Measurements from ENCODE around the gene PCBD2.
"Not testable (repeated sequence)": the region's sequence is repeated elsewhere in the genome, so short reads cannot be mapped to it uniquely, and the experiment has no call there.

PCBD2 gene

DNA sequence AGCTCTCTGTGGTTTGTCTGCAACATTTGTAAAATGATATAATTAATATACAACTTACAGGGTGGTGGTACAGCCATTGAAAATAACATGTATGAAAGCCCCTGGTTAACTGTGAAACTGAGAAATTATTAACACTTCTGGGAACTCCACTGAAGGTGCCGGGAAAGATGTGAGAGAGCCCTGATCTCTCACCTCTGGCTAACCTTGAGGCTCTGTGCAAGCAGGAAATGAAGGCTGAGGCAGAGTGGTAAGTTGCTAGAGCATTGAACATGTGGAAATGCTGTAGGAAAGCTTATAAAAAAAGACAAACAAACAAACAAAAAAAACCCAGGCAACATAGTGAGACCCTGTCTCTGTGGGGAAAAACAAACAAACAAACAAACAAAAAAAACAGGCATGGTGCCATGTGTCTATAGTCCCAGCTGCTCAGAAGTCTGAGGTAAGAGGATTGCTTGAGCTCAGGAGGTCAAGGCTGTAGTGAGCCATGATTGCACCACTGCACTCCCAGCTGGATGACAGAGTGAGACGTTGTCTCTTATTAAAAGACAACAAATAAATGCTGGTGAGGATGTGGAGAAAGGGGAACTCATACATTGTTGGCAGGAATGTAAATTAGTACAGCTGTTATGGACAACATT is 70.3 kb downstream of the PCBD2 start:
- H3K27me3 ChIP-seq (replicated peaks; ENCODE audit: control insufficient read depth, insufficient read depth, low read length, poor library complexity, severe bottlenecking), result no peaks in the 10 kb centered on the region
- no peak for DNase-seq
- H3K4me3 ChIP-seq (ENCODE audit: insufficient read depth, low read depth, low read length, poor library complexity, severe bottlenecking), result no peak overlapping the region
- no peaks in the 10 kb centered on the region for H3K4me1 ChIP-seq (ENCODE audit: control insufficient read depth, insufficient read depth, low read length, poor library complexity, severe bottlenecking)
- H3K9me3 ChIP-seq (ENCODE audit: control insufficient read depth, low read length), result no peaks in the 10 kb centered on the region
- H3K27ac ChIP-seq (ENCODE audit: insufficient read depth, low read length, poor library complexity, severe bottlenecking), result no peak overlapping the region
- peaks cover 3% of the 10 kb centered on the region for H3K36me3 ChIP-seq (ENCODE audit: control insufficient read depth, insufficient read depth, low read length)

DNA sequence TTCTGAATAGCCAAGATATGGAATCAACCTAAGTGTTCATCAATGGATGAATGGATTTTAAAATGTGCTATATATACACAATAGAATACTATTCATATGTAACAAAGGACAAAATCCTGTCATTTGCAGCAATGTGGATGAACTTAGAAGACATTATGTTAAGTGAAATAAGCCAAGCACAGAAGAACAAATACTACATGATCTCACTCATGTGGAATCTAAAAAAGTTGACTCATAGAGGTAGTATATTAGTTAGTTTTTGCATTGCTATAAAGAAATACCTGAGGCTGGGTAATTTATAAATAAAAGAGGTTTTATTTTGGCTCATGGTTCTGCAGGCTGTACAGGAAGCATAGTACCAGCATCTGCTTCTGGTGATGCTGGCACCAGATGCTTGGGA is 70.9 kb downstream of the PCBD2 start:
- no peaks in the 10 kb centered on the region for H3K27me3 ChIP-seq (replicated peaks; ENCODE audit: control insufficient read depth, insufficient read depth, low read length, poor library complexity, severe bottlenecking)
- no peak for DNase-seq
- peaks cover 3% of the 10 kb centered on the region for H3K36me3 ChIP-seq (ENCODE audit: control insufficient read depth, insufficient read depth, low read length)

DNA sequence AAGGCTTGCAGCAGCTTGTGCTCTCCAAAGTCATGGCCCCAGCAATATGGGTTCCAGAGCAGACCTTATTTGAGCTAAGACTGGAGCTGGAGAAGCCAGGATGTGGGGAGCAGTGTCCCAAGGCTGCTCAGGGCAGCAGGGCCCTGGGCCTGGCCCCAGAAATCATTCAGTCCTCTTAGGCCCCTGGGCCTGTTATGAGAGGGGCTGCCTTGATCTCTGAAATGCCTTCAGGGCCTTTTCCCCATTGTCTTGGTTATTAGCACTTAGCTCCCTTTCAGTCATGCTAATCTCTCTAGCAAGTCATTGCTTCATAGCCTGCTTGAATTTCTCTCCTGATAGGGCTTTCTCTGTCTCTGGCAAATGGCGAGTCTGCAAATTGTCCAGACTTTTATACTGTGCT is 71.9 kb downstream of the PCBD2 start:
- H3K27ac ChIP-seq (ENCODE audit: insufficient read depth, low read length, poor library complexity, severe bottlenecking), result no peak overlapping the region
- H3K4me1 ChIP-seq (ENCODE audit: control insufficient read depth, insufficient read depth, low read length, poor library complexity, severe bottlenecking), result no peaks in the 10 kb centered on the region
- peaks cover 5% of the 10 kb centered on the region for H3K9me3 ChIP-seq (ENCODE audit: control insufficient read depth, low read length)
- H3K27me3 ChIP-seq (replicated peaks; ENCODE audit: control insufficient read depth, insufficient read depth, low read length, poor library complexity, severe bottlenecking), result no peaks in the 10 kb centered on the region
- H3K4me3 ChIP-seq (ENCODE audit: insufficient read depth, low read depth, low read length, poor library complexity, severe bottlenecking), result no peak overlapping the region
- H3K36me3 ChIP-seq (ENCODE audit: control insufficient read depth, insufficient read depth, low read length), result peaks cover 3% of the 10 kb centered on the region
- no peak for DNase-seq

More for the DNA sequence above, 70.9 kb downstream of the PCBD2 start:
- Histone ChIP-seq H3K9me3 (ENCODE audit: control insufficient read depth, low read length) (no peaks in the 10 kb centered on the region), H3K4me3 (ENCODE audit: insufficient read depth, low read depth, low read length, poor library complexity, severe bottlenecking) (no peak overlapping the region), H3K4me1 (ENCODE audit: control insufficient read depth, insufficient read depth, low read length, poor library complexity, severe bottlenecking) (no peaks in the 10 kb centered on the region), H3K27ac (ENCODE audit: insufficient read depth, low read length, poor library complexity, severe bottlenecking) (no peak overlapping the region)

DNA sequence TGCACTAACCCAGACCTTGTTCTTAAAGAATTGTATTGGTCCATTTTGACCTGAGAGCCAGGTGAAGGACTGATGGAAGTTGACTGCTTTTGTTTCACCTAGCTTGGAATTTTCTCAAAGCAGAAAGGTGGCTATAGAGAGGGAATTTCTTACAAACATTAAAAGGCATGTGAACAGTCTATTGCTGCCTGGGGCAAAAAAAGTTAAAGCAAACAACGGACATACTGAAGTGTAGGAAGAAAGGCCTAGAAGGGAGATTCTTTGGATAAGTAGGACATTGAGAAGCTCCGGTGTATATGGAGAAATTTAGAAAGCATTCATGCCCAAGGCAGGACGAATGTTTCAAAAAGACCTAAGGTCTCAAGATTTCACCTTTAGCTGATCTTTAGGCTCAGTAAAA is 74.5 kb downstream of the PCBD2 start:
- Histone ChIP-seq H3K4me1 (ENCODE audit: control insufficient read depth, insufficient read depth, low read length, poor library complexity, severe bottlenecking) (no peaks in the 10 kb centered on the region), H3K27ac (ENCODE audit: insufficient read depth, low read length, poor library complexity, severe bottlenecking) (no peak overlapping the region), H3K27me3 (replicated peaks; ENCODE audit: control insufficient read depth, insufficient read depth, low read length, poor library complexity, severe bottlenecking) (no peaks in the 10 kb centered on the region), H3K4me3 (ENCODE audit: insufficient read depth, low read depth, low read length, poor library complexity, severe bottlenecking) (no peak overlapping the region), H3K36me3 (ENCODE audit: control insufficient read depth, insufficient read depth, low read length) (peaks cover 3% of the 10 kb centered on the region), H3K9me3 (ENCODE audit: control insufficient read depth, low read length) (peaks cover 8% of the 10 kb centered on the region)
- no peak for DNase-seq

DNA sequence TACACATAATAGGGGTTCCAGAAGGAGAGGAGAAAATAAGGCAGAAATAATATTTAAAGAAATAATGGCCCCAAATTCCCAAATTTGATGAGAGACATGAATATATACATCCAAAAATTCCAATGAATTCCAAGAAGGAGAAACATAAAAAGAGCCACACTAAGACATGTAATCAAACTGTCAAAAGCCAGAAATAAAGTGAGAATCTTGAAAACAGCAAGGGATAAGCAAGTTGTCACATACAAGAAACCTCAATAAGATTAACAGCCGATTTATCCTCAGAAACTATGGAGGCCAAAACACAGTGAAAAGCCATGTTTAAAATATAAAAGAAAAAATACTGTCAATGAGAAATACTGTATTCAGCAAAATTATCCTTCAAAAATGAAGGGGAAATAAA is 77.3 kb downstream of the PCBD2 start:
- Histone ChIP-seq H3K27me3 (replicated peaks; ENCODE audit: control insufficient read depth, insufficient read depth, low read length, poor library complexity, severe bottlenecking) (no peaks in the 10 kb centered on the region), H3K4me3 (ENCODE audit: insufficient read depth, low read depth, low read length, poor library complexity, severe bottlenecking) (no peak overlapping the region), H3K27ac (ENCODE audit: insufficient read depth, low read length, poor library complexity, severe bottlenecking) (no peak overlapping the region), H3K36me3 (ENCODE audit: control insufficient read depth, insufficient read depth, low read length) (no peaks in the 10 kb centered on the region), H3K9me3 (ENCODE audit: control insufficient read depth, low read length) (peaks cover 8% of the 10 kb centered on the region), H3K4me1 (ENCODE audit: control insufficient read depth, insufficient read depth, low read length, poor library complexity, severe bottlenecking) (no peaks in the 10 kb centered on the region)
- no peak for DNase-seq

DNA sequence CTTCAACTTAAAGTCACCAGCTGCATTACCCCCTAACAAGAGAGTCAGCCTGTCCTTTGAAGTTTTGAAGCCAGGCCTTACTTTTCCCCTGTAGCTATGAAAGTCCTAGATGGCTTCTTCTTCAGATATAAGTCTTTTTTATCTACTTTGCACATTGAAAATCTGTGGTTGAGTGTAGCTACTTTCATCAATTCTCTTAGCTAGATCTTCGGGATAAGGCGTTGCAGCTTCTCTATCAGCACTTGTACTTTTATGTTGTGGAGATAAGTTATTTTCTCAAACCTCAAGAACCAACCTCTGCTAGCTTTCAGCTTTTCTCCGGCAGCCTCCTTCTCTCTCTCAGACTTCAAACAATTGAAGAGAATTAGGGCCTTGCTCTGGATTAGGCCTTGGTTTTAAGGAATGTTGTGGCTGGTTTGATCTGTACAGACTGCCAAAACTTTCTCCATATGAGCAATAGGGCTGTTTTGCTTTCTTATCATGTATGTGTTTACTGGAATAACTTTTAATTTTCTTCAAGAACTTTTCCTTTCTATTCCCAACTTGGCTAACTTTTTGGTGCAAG is 84.4 kb downstream of the PCBD2 start:
- DNase-seq, result no peak
- no peaks in the 10 kb centered on the region for H3K9me3 ChIP-seq (ENCODE audit: control insufficient read depth, low read length)
- no peaks in the 10 kb centered on the region for H3K36me3 ChIP-seq (ENCODE audit: control insufficient read depth, insufficient read depth, low read length)
- no peaks in the 10 kb centered on the region for H3K27me3 ChIP-seq (replicated peaks; ENCODE audit: control insufficient read depth, insufficient read depth, low read length, poor library complexity, severe bottlenecking)
- no peak overlapping the region for H3K27ac ChIP-seq (ENCODE audit: insufficient read depth, low read length, poor library complexity, severe bottlenecking)
- no peak overlapping the region for H3K4me3 ChIP-seq (ENCODE audit: insufficient read depth, low read depth, low read length, poor library complexity, severe bottlenecking)
- H3K4me1 ChIP-seq (ENCODE audit: control insufficient read depth, insufficient read depth, low read length, poor library complexity, severe bottlenecking), result no peaks in the 10 kb centered on the region

DNA sequence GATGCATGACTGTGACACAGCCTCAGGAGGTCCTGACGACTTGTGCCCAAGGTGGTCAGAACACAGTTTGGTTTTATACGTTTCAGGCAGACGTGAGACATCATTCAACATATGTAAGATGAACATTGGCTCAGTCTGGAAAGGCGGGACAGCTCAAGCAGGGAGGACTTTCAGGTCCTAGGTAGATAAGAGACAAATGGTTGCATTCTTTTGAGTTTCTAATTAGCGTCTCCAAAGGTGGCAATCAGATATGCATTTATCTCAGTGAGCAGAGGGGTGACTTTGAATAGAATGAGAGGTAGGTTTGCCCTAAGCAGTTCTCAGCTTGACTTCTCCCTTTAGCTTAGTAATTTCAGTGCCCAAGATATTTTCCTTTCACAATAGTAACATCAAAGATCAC is 85.3 kb downstream of the PCBD2 start:
- H3K9me3 ChIP-seq (ENCODE audit: control insufficient read depth, low read length); H3K36me3 ChIP-seq (ENCODE audit: control insufficient read depth, insufficient read depth, low read length); H3K4me1 ChIP-seq (ENCODE audit: control insufficient read depth, insufficient read depth, low read length, poor library complexity, severe bottlenecking); H3K27me3 ChIP-seq (replicated peaks; ENCODE audit: control insufficient read depth, insufficient read depth, low read length, poor library complexity, severe bottlenecking); DNase-seq; H3K27ac ChIP-seq (ENCODE audit: insufficient read depth, low read length, poor library complexity, severe bottlenecking); H3K4me3 ChIP-seq (ENCODE audit: insufficient read depth, low read depth, low read length, poor library complexity, severe bottlenecking): not testable (repeated sequence)

DNA sequence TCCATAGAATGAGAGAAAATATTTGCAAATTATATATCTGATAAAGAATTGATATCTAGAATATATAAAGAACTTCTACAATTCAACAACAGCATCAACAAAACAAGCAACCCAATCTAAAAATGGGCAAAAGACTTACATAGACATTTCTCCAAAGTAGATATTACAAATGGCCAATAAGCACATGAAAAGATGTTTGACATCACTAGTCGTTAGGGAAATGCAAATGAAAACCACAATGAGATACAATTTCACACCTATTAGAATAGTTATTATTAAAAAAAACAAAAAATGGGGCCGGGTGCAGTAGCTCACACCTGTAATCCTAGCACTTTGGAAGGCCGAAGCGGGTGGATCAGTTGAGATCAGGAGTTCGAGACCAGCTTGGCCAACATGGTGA is 87.2 kb downstream of the PCBD2 start:
- no peak for DNase-seq
- no peak overlapping the region for H3K4me3 ChIP-seq (ENCODE audit: insufficient read depth, low read depth, low read length, poor library complexity, severe bottlenecking)
- H3K36me3 ChIP-seq (ENCODE audit: control insufficient read depth, insufficient read depth, low read length), result no peaks in the 10 kb centered on the region
- no peak overlapping the region for H3K27ac ChIP-seq (ENCODE audit: insufficient read depth, low read length, poor library complexity, severe bottlenecking)
- no peaks in the 10 kb centered on the region for H3K4me1 ChIP-seq (ENCODE audit: control insufficient read depth, insufficient read depth, low read length, poor library complexity, severe bottlenecking)
- no peaks in the 10 kb centered on the region for H3K9me3 ChIP-seq (ENCODE audit: control insufficient read depth, low read length)
- H3K27me3 ChIP-seq (replicated peaks; ENCODE audit: control insufficient read depth, insufficient read depth, low read length, poor library complexity, severe bottlenecking), result no peaks in the 10 kb centered on the region

DNA sequence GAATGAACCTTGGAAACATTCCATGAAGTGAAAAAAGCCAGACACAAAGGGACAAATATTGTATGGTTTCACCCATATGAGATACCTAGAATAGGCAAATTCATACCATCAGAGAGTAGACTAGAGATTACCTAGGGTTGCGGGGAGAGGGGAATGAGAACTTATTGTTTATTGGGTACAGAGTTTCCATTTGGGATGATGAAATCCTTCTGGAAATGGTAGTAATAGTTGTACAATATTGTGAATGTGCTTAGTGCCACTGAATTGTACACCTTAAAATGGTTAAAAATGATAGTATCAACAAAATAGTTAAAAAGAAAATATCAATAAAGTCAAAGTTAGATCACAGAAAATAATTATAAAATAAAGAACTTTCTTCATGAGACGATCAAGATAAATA is 88.2 kb downstream of the PCBD2 start:
- H3K4me3 ChIP-seq (ENCODE audit: insufficient read depth, low read depth, low read length, poor library complexity, severe bottlenecking), result no peak overlapping the region
- no peaks in the 10 kb centered on the region for H3K27me3 ChIP-seq (replicated peaks; ENCODE audit: control insufficient read depth, insufficient read depth, low read length, poor library complexity, severe bottlenecking)
- no peaks in the 10 kb centered on the region for H3K36me3 ChIP-seq (ENCODE audit: control insufficient read depth, insufficient read depth, low read length)
- no peak for DNase-seq
- H3K4me1 ChIP-seq (ENCODE audit: control insufficient read depth, insufficient read depth, low read length, poor library complexity, severe bottlenecking), result no peaks in the 10 kb centered on the region
- H3K9me3 ChIP-seq (ENCODE audit: control insufficient read depth, low read length), result no peaks in the 10 kb centered on the region
- no peak overlapping the region for H3K27ac ChIP-seq (ENCODE audit: insufficient read depth, low read length, poor library complexity, severe bottlenecking)

DNA sequence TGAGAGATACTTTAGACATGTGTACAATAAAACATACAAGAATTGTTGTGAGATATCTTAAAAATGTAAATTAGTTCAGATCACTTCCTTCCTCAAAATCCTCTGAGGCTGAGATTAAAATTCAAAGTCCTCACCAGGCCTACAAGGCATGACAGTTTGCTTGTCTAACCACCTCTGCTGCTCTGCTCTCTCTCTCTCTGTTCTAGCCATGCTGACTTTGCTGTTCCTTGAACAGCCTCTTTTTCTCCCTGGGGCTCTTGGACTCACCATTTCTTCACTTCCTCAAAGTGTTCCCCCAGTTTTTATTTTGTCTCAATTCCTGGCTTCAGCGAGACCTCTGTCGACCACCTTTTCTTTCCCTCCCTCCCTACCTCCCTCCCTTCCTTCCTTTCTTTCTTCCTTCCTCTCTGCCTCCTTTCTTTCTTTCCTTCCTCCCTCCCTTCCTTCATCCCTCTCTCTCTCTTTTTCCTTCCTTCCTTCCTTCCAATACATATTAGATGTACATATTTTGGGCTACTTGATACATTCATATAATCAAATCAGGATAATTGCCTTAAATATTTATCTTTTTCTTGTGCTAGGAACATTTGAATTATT is 89.7 kb downstream of the PCBD2 start:
- Histone ChIP-seq H3K27ac (ENCODE audit: insufficient read depth, low read length, poor library complexity, severe bottlenecking) (no peak overlapping the region), H3K27me3 (replicated peaks; ENCODE audit: control insufficient read depth, insufficient read depth, low read length, poor library complexity, severe bottlenecking) (no peaks in the 10 kb centered on the region), H3K4me3 (ENCODE audit: insufficient read depth, low read depth, low read length, poor library complexity, severe bottlenecking) (no peak overlapping the region), H3K36me3 (ENCODE audit: control insufficient read depth, insufficient read depth, low read length) (no peaks in the 10 kb centered on the region), H3K9me3 (ENCODE audit: control insufficient read depth, low read length) (no peaks in the 10 kb centered on the region), H3K4me1 (ENCODE audit: control insufficient read depth, insufficient read depth, low read length, poor library complexity, severe bottlenecking) (no peaks in the 10 kb centered on the region)
- no peak for DNase-seq

Measured in effector memory CD4-positive, alpha-beta T cell (primary cell).